Lower leg skin (tissue), 4 donors: ENCODE data around the gene SSC4D. TPM values are rescaled to one million over a fixed set of nuclear protein-coding genes. Genes with fewer than 3 reads are reported as not detected.
A peak's percentile ranks its signal among the peaks of the same experiment; 100 is the strongest.

Experiments used
- DNase-seq, 2 donors: peaks; one replicate each; pipeline ENCODE4 v3.0.0-alpha.2; 2019; ENCODE audit warnings: low spot score in 2 of 2
- H3K4me3 ChIP-seq: fragments of 200-600 bp; sonication (generic); 2 replicates; pipeline ENCODE4 v1.5.1; 2017; ENCODE audit warnings: mild to moderate bottlenecking, low read depth; ENCODE audit not compliant: poor library complexity, severe bottlenecking
- CTCF ChIP-seq, 3 donors: fragments of 450-650 bp; IDR thresholded peaks; one replicate each; pipeline ENCODE4 v1.5.1; 2016; ENCODE audit warnings: antibody characterized with exemption in 3 of 3, mild to moderate bottlenecking in 3 of 3, moderate library complexity in 2 of 3
- POLR2A ChIP-seq, 2 donors: fragments of 450-650 bp; IDR thresholded peaks; one replicate each; pipeline ENCODE4 v1.6.1; 2016 to 2017; ENCODE audit warnings: antibody characterized with exemption in 2 of 2, mild to moderate bottlenecking in 1 of 2, moderate library complexity in 1 of 2
- WGBS, 2 donors: methylation state at CpG; one replicate each; pipeline ENCODE4 v1.1.5; 2018; 5-methylcytosine and 5-hydroxymethylcytosine counted together
- intact Hi-C: fragments of 100-400 bp; cut with DNase I; formaldehyde crosslinking; loops from one replicate; pipeline ENCODE4 v1.15.0; 2023; ENCODE audit warnings: low total_unique reads
- total RNA-seq, 4 donors: library from RNA; depleted of rRNA; stranded (reverse); fragments of >200 nt; gene quantifications; one replicate each; pipeline ENCODE4 v1.1.0, GENCODE V29; 2016

The SSC4D gene
- total RNA-seq, 4 donors from 2014 or later: 0.71 to 0.88 (median 0.74) TPM; not detected in 1

- no peak for TF ChIP-seq POLR2A (IDR thresholded peaks at IDR 0.05)
- no peak for TF ChIP-seq CTCF (IDR thresholded peaks at IDR 0.05)
- intact Hi-C loops: no loop called here
- 76 to 83% methylated on average over 13 of the region's 13 CpGs for WGBS, 2 donors
- no peak overlapping the region for H3K4me3 ChIP-seq
- DNase-seq: no peak
These were observed 26.2 kb downstream of the SSC4D start for GRCh38 chr7:76383089-76383944.

GRCh38 chr7:76381814-76382213 lies 27.7 kb downstream of the SSC4D start:
- WGBS, 2 donors: 95 to 96% methylated on average over 7 of the region's 7 CpGs
- intact Hi-C loops: no loop called here

GRCh38 chr7:76380623-76380966 lies 28.9 kb downstream of the SSC4D start:
- intact Hi-C loops: no loop called here
- DNase-seq: peak in 1 of 2 donors; percentile 90
- 41 to 50% methylated on average over 7 of the region's 7 CpGs for WGBS, 2 donors
- H3K4me3 ChIP-seq: no peak overlapping the region
- TF ChIP-seq CTCF (IDR thresholded peaks at IDR 0.05) (no peak), POLR2A (IDR thresholded peaks at IDR 0.05) (no peak)

More at GRCh38 chr7:76381814-76382213, 27.7 kb downstream of the SSC4D start:
- no peak overlapping the region for H3K4me3 ChIP-seq
- TF ChIP-seq CTCF (IDR thresholded peaks at IDR 0.05): no peak
- TF ChIP-seq POLR2A (IDR thresholded peaks at IDR 0.05): no peak
- no peak for DNase-seq

- WGBS, 2 donors: 63 to 70% methylated on average over 9 of the region's 9 CpGs
- DNase-seq: no peak
- H3K4me3 ChIP-seq: no peak overlapping the region
- intact Hi-C loops: no loop called here
- TF ChIP-seq CTCF (IDR thresholded peaks at IDR 0.05) (no peak), POLR2A (IDR thresholded peaks at IDR 0.05) (no peak)
These were observed 32.1 kb downstream of the SSC4D start for GRCh38 chr7:76377186-76377918.

GRCh38 chr7:76375251-76375650 lies 34.2 kb downstream of the SSC4D start:
- WGBS, 2 donors: 74 to 84% methylated on average over 9 of the region's 9 CpGs
- intact Hi-C loops: no loop called here
- TF ChIP-seq CTCF (IDR thresholded peaks at IDR 0.05) (no peak), POLR2A (IDR thresholded peaks at IDR 0.05) (no peak)
- no peak overlapping the region for H3K4me3 ChIP-seq
- no peak for DNase-seq
